Activated gamma-delta T cell treated with Interleukin-2 at 50 U/mL for 16 hours (primary cell): ENCODE results near the gene PCDHGC5.

Experiments used
- DNase-seq: peaks from one replicate; pipeline ENCODE4 v3.0.0-alpha.2; 2020

The PCDHGC5 gene

DNA sequence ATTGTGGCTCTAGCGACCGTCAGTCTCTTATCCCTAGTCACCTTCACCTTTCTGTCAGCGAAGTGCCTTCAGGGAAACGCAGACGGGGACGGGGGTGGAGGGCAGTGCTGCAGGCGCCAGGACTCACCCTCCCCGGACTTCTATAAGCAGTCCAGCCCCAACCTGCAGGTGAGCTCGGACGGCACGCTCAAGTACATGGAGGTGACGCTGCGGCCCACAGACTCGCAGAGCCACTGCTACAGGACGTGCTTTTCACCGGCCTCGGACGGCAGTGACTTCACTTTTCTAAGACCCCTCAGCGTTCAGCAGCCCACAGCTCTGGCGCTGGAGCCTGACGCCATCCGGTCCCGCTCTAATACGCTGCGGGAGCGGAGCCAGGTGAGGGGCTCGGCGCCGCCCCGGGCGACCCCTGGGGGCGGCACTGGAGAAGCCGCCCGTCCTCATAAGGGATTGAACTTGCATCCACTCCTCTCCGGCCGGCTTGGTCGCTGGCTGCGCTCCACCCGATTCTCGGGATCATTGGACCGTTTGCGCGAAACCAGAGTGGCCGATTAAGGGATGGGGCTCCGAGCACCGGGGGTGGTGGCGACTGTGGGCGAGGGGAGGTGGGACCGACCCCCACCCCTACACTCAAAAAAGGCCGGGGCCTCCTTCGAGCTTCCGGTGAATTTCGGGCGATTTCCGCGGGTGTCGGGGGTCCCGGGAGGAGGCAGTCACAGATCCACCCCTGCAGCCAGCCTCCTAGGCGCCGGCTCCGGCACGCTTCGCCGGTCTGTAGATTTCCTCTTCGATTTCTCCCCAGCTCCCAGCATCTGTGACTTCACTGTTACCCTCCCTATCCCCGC is 2.7 kb downstream of the PCDHGC5 start:
- no peak for DNase-seq

DNA sequence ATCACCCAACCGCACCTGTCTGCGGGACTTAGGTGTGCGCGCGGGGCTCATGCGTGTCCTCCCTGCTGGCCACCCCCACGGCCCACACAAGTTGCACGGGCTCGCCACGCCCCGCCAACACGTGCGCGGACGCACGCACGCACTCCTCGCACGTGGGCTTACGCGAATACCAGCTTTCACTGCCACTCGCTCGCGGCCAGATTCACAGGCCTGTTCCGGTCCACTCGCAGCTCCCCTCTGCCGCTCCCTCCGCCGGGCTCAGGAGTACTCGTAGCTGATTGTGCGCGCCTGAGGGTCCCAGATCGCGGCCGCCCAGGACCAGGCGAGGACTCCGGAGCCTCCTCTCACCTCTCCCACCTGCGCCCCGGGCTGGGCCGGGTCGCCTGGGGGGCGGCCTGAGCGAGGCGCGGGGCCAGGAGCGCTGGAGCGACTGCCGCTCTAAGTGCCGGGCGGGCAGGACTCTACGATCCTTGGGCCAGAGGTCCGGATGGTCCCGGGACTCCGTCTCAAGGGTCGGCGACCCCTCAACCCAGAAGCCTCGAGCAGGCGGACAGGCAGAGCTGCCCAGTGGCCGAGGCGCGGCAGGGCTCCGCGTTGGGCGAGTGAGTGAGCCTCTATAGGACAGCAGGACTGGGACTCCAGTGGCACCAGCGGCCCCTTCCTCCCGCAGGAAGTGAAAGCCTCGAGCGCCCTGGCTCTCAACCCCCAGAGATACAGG is 3.4 kb downstream of the PCDHGC5 start:
- no peak for DNase-seq

DNA sequence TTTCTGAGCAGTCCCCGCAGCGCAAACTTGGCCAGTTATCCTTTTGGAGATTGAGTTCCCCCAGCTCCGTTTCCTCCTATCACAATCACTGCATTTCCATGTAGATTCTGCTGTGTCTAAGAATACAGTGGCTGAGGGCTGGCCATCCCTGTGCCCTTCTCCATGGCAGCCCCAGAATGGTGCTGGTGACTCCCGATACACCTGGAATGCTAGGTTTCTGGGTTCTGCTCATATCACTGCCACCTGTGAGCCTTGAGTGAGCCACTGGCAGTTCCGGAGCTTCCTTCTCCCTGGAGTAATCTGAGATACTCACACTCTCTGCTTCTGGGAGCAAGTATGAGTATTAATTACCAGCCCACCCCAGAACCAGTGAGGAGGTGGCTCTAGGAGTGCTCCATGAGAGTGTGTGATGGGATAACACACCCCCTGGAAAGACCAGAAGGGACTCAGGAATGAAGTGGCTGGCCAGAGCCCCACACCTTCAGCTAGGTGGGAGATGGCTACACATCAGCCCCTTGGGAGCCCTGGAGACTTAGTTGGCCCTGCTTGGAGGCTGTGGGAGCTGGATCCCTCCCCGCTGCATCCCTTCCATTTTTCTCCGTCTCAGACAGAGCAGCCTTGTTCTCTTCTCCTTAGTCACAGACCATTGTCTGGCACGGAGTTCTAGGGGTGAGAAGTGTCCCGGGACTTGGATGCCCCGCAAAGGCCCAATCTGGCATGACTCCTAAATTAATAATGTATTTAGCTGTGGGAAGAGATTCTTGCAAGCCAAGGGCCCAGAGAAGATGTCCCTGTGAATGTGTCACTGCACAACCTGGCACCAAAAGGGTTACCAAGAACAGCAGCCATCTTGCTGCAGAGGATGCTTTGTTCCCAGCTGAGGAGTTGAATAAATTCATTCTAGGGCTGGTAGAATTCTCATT is 4.9 kb downstream of the PCDHGC5 start:
- no peak for DNase-seq

DNA sequence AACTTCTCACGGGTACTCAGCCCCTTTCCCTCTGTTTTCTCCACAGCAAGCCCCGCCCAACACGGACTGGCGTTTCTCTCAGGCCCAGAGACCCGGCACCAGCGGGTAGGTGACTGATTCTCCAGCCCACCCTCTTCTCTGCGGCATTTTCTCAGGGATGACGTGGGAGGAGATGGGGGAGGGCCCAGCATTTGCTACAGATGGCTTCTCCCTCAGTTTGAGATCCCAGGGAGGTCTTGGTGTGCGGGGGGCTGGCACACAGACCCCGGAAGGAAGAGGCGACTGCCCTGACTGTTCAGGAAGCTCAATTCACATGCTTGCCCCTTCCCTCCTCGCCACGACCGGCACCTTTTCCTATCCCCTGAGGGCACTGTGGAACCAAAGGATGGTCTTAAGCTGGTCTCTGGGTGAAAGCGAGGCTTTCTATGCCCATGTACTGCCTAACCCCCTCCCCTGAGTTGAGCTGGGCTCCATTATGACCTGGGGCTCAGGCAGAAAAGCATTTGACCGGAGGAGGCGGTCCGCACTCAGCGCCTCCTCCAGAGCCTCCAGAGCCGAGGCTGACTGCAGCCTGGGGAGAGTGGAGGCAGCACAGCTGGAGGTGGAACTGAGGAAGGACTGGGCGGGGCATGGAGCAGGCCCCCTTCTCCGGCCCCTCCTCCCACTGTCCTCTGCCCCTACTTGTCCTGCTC is 6.0 kb downstream of the PCDHGC5 start:
- DNase-seq: no peak

DNA sequence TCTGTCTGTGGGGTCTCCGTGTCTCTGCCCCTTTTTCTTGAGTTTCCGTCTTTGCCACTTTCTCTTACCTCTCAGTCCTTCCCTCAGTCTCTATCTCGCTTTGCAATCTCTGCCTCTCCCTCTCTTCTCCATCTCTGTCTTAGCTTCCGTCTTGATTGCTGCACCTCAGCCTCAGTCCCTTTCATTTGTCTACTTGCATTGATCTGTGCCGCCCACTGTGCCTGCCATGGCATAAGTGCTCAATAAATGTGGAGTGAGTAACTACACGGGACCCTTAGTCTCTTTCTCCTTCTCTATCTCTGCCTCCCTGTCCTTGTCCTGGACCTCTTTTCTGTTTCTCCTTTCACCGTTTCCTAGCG is 6.6 kb downstream of the PCDHGC5 start:
- DNase-seq: no peak

DNA sequence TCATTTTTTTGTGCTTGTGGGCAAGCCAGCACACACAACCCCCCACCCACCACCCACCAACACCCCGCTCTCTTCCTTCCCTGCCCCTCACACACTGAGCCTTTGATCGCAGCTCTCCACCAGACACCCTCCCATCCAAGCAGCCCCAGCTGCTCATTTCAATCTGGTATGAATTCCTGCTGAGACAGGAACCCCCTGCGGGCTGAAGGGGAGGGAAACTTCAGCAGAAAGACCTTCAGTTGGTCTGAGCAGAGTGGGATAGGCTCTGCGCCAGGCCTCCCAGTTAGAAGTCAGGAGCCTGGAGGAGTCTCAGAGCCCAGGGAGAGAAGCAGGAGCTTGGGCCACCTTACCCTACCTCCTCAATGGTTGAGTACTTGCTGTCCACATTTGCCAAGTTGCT is 7.2 kb downstream of the PCDHGC5 start:
- no peak for DNase-seq

DNA sequence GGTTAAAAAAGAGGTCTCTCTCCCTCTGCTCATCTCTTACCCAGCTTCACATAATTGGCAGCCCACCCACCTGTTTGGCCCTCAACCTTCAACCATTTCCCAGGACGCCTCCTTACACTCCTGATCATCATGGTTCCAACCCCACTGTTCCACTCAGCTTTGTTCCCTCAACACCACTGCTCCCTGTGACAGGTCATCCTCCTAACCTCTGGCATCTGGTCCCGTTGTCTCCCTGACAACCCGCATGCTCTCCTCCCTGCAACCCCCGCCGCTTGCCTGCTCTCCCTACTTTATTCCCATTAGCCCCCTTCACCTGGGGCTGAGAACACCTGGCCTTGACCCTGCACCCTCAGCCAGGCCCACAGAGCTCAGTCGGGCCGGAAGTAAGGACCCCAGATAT is 12.9 kb downstream of the PCDHGC5 start:
- DNase-seq: no peak

DNA sequence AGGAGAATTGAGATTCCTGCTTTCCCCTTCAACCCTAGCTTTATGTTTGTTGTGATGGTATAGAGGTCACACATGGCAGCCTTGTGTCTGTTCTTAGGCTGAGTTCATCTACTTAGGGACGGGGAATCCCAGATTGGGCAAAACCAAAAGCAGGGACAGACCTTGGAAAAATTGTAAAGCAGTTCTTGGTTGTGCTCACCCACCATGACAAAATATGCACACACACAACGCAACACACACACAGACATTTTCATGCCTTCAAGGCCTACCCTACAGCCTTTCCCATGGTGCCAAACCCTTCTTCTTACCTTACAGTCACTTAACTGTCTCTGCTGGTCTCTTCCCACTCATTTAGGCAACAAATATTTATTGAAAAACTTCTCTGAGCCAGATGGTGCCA is 14.8 kb downstream of the PCDHGC5 start:
- no peak for DNase-seq

DNA sequence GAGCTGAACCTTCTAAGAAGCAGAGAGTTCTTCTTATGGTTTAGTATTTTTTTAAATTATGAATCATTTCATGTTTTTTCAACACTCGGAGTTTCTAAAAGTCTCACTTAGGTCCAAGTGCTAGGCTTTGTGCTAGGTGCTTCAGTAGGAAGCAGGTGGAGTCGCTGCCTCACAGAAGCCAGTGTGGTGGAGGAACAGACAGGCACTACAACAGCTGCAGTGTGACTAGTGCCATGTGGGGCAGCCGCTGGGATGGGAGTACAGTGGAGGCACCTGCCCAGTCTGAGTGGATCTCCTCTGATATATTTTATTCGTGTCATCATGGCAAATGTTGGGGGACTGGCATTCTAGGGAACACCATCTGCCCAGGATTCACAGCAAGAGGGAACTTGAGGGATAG is 15.3 kb downstream of the PCDHGC5 start:
- no peak for DNase-seq

DNA sequence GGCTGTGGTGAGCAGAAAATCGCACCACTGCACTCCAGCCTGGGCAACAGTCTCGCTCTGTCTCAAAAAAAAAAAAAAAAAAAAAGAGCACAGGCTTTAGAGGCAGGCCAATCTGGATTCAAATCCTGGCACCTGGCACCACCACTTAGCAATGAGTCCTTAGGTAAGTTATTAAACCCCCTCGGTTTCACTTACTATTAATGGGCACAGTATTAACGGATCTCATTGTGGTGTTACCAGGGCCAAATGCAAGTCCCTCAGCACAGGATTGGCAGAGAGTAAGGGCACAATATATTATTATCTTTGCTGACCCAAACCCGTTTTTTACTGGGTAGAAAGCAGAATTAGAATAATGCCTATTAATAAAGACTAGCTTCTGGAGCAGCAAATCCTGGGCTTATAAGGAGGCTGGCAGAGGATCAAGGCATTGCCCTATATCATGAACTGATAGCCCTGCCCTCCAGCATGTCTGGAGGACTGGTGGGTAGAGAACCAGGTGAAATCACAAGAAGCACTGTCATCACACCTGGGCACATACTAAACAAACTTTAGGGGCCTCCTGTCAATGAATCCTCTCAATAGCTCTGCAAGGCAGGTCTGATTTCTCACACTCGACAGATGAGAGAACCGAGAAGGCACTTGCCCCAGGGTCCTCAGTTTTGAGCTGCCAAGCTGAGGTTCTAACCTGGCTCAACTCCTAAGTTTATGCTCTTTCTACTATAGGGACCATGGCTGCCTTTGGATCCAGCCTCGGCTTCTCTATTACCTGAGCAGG is 17.7 kb downstream of the PCDHGC5 start:
- DNase-seq: no peak

DNA sequence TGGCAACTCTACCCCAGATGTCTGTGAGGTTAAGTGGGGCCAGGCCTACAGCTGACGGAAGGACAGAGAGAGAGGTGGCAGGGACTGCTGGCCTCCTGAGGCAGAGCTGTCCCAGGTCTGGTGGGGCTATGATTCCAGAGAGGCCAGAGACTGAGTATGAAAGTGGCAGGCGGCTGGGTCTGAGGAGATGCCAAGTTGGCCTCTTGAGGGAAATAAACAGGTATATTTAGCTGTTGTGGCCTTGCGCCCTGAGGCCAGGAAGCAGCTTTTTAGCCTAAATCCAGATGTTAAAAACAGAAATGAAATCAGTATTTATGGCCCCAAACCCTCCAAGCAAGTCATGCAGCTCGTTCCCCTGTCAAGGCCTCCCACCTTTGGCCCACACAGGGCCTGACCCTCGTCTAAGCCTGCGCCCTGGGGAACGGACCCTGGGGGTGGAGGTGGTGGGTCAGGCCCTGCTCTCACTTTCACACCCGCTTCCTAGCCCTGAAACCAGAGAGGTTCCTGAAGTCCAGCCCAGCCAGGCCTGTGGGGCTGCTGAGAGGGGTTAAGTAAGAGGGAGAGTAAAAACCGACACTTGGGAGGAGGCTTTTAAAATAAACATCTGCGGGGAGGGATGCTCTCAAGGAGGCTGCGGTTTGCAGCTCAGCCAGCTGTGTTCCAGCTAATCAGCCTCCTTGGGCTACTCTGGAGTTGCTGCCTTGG is 18.7 kb downstream of the PCDHGC5 start:
- DNase-seq: no peak

DNA sequence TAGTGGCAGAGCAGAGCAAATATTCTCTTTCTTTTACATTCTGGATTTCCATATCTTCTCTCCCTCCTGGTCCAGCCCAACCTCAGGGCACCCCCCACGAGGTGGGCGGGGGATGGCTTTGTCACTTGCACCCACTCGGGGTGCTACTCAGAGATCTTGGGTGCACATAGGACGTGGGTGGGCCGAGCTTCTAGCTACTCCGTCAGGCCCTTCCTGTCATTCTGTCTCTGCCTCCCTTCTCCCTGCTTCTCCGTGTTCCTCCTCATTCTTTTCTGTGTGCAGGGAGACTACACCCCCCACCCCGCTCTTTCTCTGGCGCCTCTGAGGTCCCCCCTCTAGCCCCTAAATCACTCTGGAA is 19.5 kb downstream of the PCDHGC5 start:
- DNase-seq: no peak

DNA sequence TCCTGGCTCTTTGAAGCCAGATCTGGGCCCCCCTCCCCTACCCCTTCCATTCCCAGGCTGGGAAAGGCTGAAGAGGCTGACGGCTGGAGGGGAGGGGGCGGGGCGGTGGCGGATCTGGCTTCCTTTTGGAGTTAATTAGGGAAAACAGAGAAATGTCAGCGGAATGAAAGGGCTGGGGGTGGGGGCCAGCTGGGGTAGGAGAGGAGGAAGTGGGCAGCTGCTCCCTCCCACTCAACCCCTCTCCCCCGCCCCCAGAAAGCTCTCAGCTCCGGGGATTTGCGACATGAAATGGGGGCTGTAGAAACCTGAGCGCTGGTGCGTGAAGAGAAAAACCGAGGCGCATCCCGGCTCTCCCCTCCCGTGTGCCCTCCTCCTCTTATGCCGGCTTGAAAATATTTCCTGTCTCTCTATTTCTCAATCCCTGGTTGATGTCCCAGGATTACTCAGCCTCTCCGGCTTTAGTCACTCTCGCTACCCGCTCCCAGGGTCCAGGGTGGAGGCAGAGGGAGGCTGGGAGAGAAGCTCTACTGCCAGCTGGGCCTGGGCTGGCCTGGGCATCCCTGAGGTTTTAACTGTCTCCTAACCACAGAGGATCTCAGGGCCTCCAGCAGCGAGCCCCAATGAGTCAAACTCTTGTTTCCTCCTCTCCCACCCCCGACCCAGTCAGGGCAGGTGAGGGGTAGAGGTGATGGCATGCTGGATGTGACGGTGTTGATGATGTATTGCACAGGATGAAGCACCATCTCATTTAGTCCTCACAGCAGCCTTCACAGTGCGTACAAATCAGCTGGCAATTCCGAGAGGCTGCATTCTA is 20.1 kb downstream of the PCDHGC5 start:
- no peak for DNase-seq

DNA sequence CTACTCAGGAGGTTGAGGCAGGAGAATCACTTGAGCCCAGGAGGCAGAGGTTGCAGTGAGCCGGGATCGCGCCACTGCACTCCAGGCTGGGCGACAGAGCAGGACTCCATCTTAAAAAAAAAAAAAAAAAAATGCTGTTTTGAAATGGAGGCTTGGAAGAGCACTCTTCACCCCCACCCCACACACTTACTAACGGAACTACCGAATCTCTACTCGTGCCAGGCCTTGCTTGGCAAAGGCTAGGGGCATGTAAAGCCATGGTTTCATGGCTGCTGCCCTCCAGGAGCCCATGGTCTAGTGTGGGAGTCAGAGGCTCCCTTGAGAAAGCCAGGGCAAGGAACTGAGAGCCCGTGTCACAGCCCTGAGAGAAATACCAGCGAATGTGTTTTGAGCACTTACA is 21.3 kb downstream of the PCDHGC5 start:
- no peak for DNase-seq

DNA sequence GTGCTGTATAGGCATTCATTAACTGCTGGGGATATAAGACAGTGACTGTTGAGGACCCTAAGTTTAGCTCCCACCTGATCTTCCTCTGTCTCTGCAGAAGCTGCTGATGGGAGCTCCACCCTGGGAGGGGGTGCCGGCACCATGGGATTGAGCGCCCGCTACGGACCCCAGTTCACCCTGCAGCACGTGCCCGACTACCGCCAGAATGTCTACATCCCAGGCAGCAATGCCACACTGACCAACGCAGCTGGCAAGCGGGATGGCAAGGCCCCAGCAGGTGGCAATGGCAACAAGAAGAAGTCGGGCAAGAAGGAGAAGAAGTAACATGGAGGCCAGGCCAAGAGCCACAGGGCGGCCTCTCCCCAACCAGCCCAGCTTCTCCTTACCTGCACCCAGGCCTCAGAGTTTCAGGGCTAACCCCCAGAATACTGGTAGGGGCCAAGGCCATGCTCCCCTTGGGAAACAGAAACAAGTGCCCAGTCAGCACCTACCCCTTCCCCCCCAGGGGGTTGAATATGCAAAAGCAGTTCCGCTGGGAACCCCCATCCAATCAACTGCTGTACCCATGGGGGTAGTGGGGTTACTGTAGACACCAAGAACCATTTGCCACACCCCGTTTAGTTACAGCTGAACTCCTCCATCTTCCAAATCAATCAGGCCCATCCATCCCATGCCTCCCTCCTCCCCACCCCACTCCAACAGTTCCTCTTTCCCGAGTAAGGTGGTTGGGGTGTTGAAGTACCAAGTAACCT is 22.1 kb downstream of the PCDHGC5 start:
- no peak for DNase-seq

DNA sequence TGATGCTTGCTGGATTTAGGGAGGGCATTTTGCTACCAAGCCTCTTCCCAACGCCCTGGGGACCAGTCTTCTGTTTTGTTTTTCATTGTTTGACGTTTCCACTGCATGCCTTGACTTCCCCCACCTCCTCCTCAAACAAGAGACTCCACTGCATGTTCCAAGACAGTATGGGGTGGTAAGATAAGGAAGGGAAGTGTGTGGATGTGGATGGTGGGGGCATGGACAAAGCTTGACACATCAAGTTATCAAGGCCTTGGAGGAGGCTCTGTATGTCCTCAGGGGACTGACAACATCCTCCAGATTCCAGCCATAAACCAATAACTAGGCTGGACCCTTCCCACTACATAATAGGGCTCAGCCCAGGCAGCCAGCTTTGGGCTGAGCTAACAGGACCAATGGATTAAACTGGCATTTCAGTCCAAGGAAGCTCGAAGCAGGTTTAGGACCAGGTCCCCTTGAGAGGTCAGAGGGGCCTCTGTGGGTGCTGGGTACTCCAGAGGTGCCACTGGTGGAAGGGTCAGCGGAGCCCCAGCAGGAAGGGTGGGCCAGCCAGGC is 23.0 kb downstream of the PCDHGC5 start:
- DNase-seq: no peak

DNA sequence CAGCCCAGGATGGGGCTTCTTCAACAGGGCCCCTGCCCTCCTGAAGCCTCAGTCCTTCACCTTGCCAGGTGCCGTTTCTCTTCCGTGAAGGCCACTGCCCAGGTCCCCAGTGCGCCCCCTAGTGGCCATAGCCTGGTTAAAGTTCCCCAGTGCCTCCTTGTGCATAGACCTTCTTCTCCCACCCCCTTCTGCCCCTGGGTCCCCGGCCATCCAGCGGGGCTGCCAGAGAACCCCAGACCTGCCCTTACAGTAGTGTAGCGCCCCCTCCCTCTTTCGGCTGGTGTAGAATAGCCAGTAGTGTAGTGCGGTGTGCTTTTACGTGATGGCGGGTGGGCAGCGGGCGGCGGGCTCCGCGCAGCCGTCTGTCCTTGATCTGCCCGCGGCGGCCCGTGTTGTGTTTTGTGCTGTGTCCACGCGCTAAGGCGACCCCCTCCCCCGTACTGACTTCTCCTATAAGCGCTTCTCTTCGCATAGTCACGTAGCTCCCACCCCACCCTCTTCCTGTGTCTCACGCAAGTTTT is 23.6 kb downstream of the PCDHGC5 start:
- peak; percentile 85 for DNase-seq

DNA sequence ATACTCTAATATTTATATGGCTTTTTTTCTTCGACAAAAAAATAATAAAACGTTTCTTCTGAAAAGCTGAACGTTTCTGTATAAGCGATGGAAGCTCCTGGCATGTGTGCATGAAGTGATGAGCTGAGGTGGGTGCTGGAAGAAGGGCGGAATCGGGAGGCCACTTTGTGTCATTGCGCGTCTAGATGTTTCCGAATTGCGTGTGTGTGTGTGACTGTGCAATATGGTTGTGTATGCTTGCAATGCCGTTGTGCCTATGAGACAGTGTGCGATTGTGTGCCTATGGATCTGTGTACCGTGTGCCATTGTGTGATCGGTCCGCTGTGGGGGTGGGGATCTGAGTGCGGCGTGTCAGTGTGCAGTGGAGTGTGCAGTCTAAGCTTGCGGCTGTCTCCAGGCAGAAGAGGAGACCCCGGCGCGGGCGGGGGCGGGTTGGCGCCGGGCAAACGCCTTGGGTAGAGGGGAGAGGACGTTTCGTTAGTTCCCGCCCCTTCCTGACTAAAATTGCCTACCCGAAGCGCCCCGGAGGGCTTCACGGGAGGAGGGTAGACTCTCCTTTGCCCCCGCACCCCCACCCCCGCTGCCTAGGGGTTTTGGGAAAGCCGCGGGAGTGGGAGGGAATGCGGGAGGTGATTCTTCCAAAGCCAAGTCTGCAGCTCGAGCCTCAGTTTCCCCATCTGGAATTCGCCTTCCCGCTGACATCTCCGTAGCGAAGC is 24.2 kb downstream of the PCDHGC5 start:
- DNase-seq: no peak
